GM19025 (cell line): ENCODE data around the gene MGLL.

ENCODE experiments used
- ATAC-seq: cut with Tn5 transposase; IDR thresholded peaks from one replicate; pipeline ENCODE4 v1.9.1; 2021; ENCODE audit warnings: mild to moderate bottlenecking, low read depth, moderate library complexity; ENCODE audit not compliant: unreplicated experiment

The MGLL gene

GRCh38 chr3:127730666-127731295 lies 91.5 kb downstream of the MGLL start:
- no peak for ATAC-seq

DNA sequence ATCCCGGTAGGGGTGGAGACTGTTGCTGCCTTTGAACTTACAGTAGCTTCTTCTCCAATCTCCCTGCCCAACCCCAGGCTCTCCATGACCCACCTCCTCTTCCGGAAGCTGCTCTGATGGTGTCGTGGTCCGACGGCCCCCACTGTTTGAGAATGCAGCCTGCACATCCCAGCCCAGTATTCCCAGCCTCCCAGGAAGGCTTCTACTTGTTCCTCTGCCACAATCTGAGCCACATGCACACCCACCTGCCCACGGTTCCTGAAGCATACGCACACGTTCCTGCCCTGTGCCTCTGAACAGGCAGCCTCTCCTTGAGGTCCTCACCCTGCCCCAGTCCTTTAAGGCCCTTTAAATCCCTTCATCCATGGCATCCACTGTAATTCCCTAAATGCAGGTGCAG lies 92.1 kb downstream of the MGLL start:
- ATAC-seq, result no peak

DNA sequence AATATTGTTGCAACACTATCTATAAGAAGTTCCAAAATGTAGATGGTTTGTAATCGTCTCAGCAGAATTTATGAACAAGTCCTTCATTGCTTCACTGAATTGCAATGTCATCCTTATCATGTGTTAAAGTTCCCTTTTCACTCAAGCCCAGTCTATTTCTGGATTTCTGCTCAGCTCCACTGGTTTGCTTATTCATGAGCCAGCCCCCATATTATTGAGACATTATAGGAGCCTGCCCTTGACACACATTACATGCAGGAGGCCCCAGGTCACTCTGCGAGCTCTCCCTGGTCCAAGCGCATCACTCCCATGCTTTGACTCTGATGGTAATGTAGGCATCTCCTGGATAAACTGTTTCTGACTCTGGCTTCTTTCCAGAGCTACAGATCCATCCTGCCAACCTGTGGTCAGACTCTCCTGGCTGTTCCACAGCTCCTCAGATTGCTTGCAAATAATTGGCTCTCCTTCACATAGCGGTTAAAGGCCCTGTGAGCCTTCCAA lies 92.7 kb downstream of the MGLL start:
- ATAC-seq, result no peak

GRCh38 chr3:127728417-127729015 lies 93.8 kb downstream of the MGLL start:
- no peak for ATAC-seq

- ATAC-seq, result no peak
Observed at GRCh38 chr3:127726894-127727293, 95.4 kb downstream of the MGLL start.

GRCh38 chr3:127723011-127723567 lies 99.2 kb downstream of the MGLL start:
- no peak for ATAC-seq

DNA sequence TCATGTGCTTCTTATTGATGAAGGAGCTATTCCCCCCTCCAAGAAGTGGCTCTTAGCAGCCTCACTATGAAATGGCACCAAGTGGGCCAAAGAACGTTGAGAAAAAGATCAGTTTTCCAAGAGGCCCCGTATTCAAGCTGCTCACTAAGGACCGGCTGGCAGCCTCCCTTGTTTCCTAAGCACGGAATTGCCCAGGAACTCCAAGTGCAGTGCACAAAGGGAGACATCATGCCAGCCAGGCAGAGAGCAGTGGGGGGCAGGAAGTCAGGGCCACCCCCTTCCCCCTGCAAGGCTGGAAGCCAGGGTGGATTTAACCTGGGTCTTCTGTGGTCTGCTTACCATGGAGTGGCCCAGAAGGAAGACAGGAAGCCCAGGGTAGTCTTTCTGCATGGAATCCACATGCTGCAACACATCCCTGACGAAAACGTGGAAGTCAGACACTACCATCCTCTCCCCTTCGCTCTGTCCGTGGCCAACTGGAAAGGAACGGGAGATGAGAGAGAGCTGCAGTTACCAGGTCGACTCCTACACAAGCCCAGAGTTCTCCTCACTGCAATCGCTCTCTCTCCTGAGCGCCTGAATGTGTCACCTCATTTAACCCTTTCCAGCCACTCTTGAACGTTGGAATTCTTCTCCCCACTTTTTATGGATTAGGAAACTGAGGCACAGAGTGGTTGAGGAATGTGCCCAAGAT lies 100.1 kb downstream of the MGLL start:
- ATAC-seq, result no peak

DNA sequence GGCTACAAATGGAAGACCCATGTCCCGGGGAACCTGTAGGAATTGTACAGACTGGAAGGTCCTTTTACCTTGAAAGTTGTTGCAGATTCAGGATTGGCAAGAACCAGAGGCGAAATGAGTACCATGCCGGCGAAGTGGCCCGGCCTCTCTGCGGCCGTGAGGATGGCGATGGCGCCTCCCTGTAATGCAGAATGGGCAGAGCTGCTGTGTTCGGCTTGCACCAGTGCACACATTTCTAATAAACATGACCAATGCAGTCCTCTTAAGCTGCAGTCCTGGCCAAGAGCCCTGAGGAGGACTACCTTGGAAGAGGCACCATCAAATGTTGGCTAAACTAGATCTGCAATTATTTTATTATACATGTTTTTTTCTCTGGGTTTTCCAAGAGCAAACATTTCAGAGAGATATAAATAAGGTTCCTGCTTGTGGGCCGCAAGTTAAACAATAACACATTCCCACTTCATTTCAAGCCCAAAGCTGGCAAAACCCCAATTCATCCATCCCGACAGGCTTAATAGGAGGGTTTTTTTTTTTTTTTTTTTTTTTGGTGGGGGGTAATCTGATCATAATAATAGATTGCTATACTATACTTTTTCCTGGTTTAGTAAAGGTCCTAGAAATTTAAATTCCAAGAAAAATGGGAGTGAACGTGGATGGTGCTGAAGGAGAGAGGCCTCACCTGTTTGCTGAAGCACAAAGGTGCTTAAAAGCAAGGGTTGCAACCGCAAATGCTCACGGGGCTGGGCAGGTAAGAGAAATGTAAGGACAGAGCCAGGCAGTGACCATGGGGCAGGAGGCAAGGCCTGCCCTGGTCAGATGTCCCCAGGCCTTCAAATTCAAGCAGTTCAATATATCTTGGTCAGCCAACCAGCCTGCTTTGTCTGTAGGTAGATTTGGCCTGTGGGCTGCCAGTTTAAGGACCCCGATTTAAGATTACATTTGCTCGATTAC lies 101.1 kb downstream of the MGLL start:
- ATAC-seq, result no peak

DNA sequence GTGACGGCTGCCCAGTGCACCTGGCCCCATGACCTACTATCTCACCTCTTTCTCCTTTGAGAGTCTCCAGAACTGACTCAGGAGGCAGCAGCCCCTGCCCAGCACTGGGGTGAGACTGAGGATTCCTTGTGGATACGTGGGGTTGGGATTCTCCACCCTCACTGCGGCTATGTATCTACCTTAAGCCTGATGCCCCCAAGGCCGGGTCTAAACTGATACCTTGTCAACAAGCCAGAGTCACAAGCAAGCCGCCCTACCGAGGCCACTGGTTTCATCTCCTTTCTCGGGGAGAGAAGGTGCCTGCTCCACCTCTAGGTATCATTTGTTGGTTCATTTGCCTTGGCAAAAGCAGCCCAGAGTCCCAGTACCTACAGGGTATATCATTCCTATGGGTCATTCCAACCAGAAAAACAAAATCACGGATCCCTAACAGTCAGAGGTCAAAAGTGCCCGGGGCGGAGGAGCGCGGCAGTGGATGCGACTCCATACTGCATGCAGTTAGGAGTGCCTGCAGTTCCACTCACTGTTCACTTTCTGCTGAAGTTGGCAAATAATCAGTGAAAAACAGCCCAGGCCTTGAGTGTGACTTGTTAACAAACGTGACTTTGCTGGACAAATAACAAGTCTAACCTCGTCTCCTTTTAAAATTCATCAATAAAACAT lies 102.0 kb downstream of the MGLL start:
- no peak for ATAC-seq

- no peak for ATAC-seq
Observed at GRCh38 chr3:127719369-127719768, 102.9 kb downstream of the MGLL start.

- ATAC-seq, result no peak
Observed at GRCh38 chr3:127718916-127719290, 103.4 kb downstream of the MGLL start.

DNA sequence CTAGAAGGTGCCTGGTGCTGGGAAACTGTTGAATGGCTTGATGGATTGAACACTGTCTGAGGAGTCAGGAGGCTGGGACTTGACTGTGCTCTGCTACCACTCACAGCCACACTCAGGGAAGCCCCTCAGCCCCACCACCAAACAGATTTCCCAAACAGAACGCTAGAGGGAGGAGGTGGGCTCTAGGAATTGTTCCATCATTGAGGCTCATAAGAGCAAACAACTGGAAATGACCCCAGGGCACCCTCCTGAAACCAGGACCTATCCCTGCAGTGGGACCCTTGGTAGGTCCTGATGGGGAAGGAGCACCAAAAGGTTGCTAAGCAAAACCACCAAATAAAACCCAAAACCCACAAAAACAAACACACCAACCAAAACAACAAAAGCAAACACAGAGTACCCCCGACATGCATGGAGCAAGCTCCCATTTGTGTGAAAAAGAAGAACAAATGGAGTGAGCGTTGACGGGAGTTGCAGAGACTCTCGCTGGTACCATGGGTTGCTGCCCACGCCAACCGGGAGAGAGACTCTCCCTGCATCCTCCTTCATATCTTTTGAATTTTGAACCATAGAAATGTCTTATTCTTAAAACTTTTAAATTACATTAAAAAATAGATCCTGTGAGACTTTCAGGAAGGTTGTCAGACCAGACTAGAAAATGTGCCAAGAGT lies 103.9 kb downstream of the MGLL start:
- ATAC-seq, result no peak

DNA sequence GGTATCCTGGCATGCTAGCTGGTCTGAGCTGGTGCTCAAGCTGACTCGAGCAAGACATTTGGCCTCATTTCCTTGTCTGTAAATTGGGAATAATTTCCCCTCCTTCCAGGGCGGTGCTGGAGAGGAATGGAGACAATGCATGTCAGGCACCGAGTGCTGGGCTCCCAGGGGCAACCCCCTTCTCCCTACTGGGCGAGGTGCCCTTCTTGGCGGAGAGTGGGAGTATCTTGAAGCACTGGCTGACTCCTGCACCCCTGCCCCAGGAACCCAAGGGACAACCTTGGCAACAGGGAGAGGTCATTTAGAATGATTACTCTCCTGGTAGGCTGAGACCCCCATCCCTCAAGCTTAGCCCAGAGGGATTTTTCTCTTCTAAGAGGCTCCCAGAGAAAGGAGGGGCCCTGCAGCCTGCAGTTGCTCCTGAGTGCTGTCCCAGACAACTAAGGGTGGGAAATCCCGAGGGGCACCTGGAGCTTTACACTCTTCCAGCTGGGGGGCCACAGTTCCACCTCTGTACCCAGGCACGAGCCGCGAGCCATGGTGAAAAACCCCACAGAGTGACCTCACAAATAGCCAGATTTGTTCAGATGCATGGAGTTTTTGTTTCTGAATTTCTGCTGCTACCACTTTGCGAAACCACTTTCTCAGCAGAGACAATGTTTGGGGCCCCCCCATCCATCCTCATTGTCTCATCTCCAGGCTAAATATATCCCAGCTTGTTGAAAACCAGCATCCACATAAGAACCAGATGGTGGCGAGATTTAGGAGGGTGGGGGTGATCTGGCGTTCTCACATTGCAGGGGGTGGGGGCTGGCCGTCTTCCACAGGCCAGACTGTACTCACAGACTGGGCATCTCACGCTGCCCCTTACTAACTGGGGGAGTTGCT lies 104.7 kb downstream of the MGLL start:
- ATAC-seq, result no peak

DNA sequence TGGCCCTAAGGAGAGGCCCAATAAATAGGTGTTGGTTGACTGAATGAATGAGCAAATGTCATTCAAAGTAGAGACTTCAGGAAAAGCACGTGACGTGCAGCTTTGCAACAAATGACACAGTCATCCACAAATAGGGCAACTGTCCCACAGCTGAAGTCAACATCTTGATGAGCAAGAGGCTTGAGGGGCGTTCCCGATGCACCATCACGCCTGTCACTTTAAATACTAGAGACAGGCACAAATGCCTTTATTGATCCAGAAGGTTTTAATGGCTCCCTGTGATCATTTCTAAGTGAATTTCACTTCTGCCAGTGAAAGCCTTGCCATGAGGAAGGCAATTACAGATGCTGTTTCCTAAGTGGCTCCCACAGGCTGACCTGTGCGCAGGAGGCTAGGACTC lies 105.9 kb downstream of the MGLL start:
- ATAC-seq, result no peak

GRCh38 chr3:127715532-127715931 lies 106.8 kb downstream of the MGLL start:
- no peak for ATAC-seq

- no peak for ATAC-seq
Observed at GRCh38 chr3:127714866-127715265, 107.4 kb downstream of the MGLL start.

- no peak for ATAC-seq
Observed at GRCh38 chr3:127714125-127714571, 108.2 kb downstream of the MGLL start.
